HCT116 (cell line): ENCODE data around the gene DNAJC8. TPM values are rescaled to one million over a fixed set of nuclear protein-coding genes. Genes with fewer than 3 reads are reported as not detected.

Experiments
- ATAC-seq: fragments of 200-7000 bp; cut with Tn5 transposase; 2 replicates; pipeline ENCODE4 v1.9.1; 2020; ENCODE audit warnings: mild to moderate bottlenecking, moderate library complexity
- BruUV-seq: library from RNA; stranded (reverse); fragments of 400-500 nt; replicated peaks from 2 replicates; lab custom pipeline; 2021; lab: Mats Ljungman, UMichigan
- CTCF ChIA-PET: fragments of 300-600 bp; sonication (Branson Sonifier 250); formaldehyde crosslinking; loops from one replicate; lab custom pipeline; 2021; ENCODE audit warnings: antibody characterized with exemption; lab: Charles Lee
- POLR2A ChIA-PET: fragments of 300-600, 350-600 bp; sonication (Branson Sonifier 250); formaldehyde crosslinking; loops from one replicate; lab custom pipeline; 2021; ENCODE audit warnings: antibody characterized with exemption; lab: Charles Lee
- RAD21 ChIA-PET, 2 experiments: fragments of 300-600 bp; sonication (Branson Sonifier 250); formaldehyde crosslinking; loops; one replicate each; lab custom pipeline; 2023; ENCODE audit warnings: low total read pairs in 2 of 2; ENCODE audit not compliant: uncharacterized antibody in 2 of 2, unreplicated experiment in 2 of 2, low non-redundant PET in 1 of 2; lab: Charles Lee
- DNase-seq: peaks from one replicate; pipeline ENCODE4 v3.0.0-alpha.2; 2010; ENCODE audit warnings: low read depth, low spot score
- H2AFZ ChIP-seq: fragments of 200-600 bp; shearing (Covaris generic), sonication (generic); 2 replicates; pipeline ENCODE4 v1.6.1; 2017; ENCODE audit warnings: low read depth, mixed run types, mixed read lengths, antibody characterized with exemption, low read length; ENCODE audit not compliant: poor library complexity, severe bottlenecking
- H3K27ac ChIP-seq: 2 replicates; pipeline ENCODE4 v1.5.1; 2012; ENCODE audit warnings: low read depth, low read length
- H3K27me3 ChIP-seq: fragments of 200-600 bp; sonication (generic); 2 replicates; pipeline ENCODE4 v1.6.1; 2016; ENCODE audit warnings: mixed run types, low read length, mixed read lengths; ENCODE audit not compliant: insufficient read depth
- H3K36me3 ChIP-seq, 2 experiments: fragments of 200-500 bp in 1 of 2; fragments of 200-600 bp in 1 of 2; sonication (Bioruptor generic) in 1 of 2; sonication (generic) in 1 of 2; 2 replicates each; pipeline versions ENCODE4 v1.5.1 to v1.6.1; 2014 to 2016; ENCODE audit warnings: low read length in 2 of 2, inconsistent platforms in 1 of 2, mixed read lengths in 1 of 2, mixed run types in 1 of 2; ENCODE audit not compliant: insufficient read depth in 2 of 2, control insufficient read depth in 1 of 2
- H3K4me1 ChIP-seq, 2 experiments: fragments of 200-600 bp in 1 of 2; sonication (generic) in 1 of 2; 2 replicates each; pipeline versions ENCODE4 v1.5.1 to v1.6.1; 2012 to 2017; ENCODE audit warnings: low read length in 2 of 2, inconsistent platforms in 1 of 2, mild to moderate bottlenecking in 1 of 2, mixed read lengths in 1 of 2, mixed run types in 1 of 2, moderate library complexity in 1 of 2; ENCODE audit not compliant: insufficient read depth in 2 of 2, control insufficient read depth in 1 of 2
- H3K4me2 ChIP-seq: fragments of 200-600 bp; sonication (generic); 2 replicates; pipeline ENCODE4 v1.6.1; 2017; ENCODE audit warnings: mixed run types, low read length, mixed read lengths
- H3K4me3 ChIP-seq, 2 experiments: fragments of 200-600 bp in 1 of 2; sonication (generic) in 1 of 2; replicated peaks in 1 of 2; 2 replicates each; pipeline ENCODE4 v1.5.1; 2011 to 2016; ENCODE audit warnings: low read length in 2 of 2, control low read depth in 1 of 2, low read depth in 1 of 2, mild to moderate bottlenecking in 1 of 2, mixed read lengths in 1 of 2, mixed run types in 1 of 2
- H3K79me2 ChIP-seq: fragments of 200-600 bp; sonication (generic); 2 replicates; pipeline ENCODE4 v1.6.1; 2017; ENCODE audit warnings: mild to moderate bottlenecking, mixed run types, low read length, moderate library complexity, mixed read lengths; ENCODE audit not compliant: insufficient read depth
- H3K9ac ChIP-seq: fragments of 200-600 bp; sonication (generic); 2 replicates; pipeline ENCODE4 v1.6.1; 2016; ENCODE audit warnings: low read length, mixed read lengths
- H3K9me2 ChIP-seq: fragments of 200-600 bp; sonication (generic), shearing (Covaris generic); 2 replicates; pipeline ENCODE4 v1.6.1; 2017; ENCODE audit warnings: mixed run types, mild to moderate bottlenecking, moderate library complexity; ENCODE audit not compliant: insufficient read depth
- H3K9me3 ChIP-seq, 2 experiments: fragments of 200-500 bp in 1 of 2; fragments of 200-600 bp in 1 of 2; sonication (Bioruptor generic) in 1 of 2; sonication (generic) in 1 of 2; 2 replicates each; pipeline ENCODE4 v1.6.1; 2014 to 2017; ENCODE audit warnings: low read length in 2 of 2, mixed read lengths in 2 of 2, inconsistent platforms in 1 of 2, low read depth in 1 of 2, mild to moderate bottlenecking in 1 of 2, mixed run types in 1 of 2, moderate library complexity in 1 of 2; ENCODE audit not compliant: control insufficient read depth in 1 of 2, insufficient read depth in 1 of 2
- H4K20me1 ChIP-seq: fragments of 200-600 bp; sonication (generic), shearing (Covaris generic); 2 replicates; pipeline ENCODE4 v1.6.1; 2017; ENCODE audit warnings: mixed run types, mild to moderate bottlenecking, moderate library complexity; ENCODE audit not compliant: insufficient read depth
- CBX3 ChIP-seq: IDR thresholded peaks from 2 replicates; pipeline ENCODE4 v1.6.1; 2012; ENCODE audit warnings: low read depth
- EGR1 ChIP-seq: IDR thresholded peaks from 2 replicates; pipeline ENCODE4 v1.6.1; 2012; ENCODE audit warnings: low read depth
- EZH2 ChIP-seq: fragments of 200-600 bp; sonication (generic); IDR thresholded peaks from 2 replicates; pipeline ENCODE4 v1.6.1; 2017; ENCODE audit warnings: antibody characterized with exemption, mixed run types
- EZH2phosphoT487 ChIP-seq: fragments of 200-600 bp; IDR thresholded peaks from 2 replicates; pipeline ENCODE4 v1.6.1; 2018; ENCODE audit warnings: antibody characterized with exemption, borderline replicate concordance
- FOSL1 ChIP-seq: IDR thresholded peaks from 2 replicates; pipeline ENCODE4 v1.6.1; 2012; ENCODE audit warnings: low read depth
- JUND ChIP-seq: IDR thresholded peaks from 2 replicates; pipeline ENCODE4 v1.6.1; 2012
- POLR2AphosphoS5 ChIP-seq: IDR thresholded peaks from 2 replicates; pipeline ENCODE4 v1.6.1; 2011; ENCODE audit warnings: mild to moderate bottlenecking, low read depth, low read length, moderate library complexity
- RAD21 ChIP-seq: IDR thresholded peaks from 2 replicates; pipeline ENCODE4 v1.6.1; 2012; ENCODE audit warnings: low read depth, mild to moderate bottlenecking
- SIN3A ChIP-seq: IDR thresholded peaks from 2 replicates; pipeline ENCODE4 v1.6.1; 2012; ENCODE audit warnings: low read depth
- SP1 ChIP-seq: IDR thresholded peaks from 2 replicates; pipeline ENCODE4 v1.6.1; 2012; ENCODE audit warnings: low read depth
- SRF ChIP-seq: IDR thresholded peaks from 2 replicates; pipeline ENCODE4 v1.6.1; 2012; ENCODE audit warnings: low read depth
- YY1 ChIP-seq: IDR thresholded peaks from 2 replicates; pipeline ENCODE4 v1.6.1; 2011; ENCODE audit warnings: low read length, low read depth, moderate library complexity, mild to moderate bottlenecking; ENCODE audit not compliant: insufficient replicate concordance; ENCODE audit errors: extremely low read depth
- ZFX ChIP-seq: fragments of 450-650 bp; IDR thresholded peaks from 2 replicates; pipeline ENCODE4 v1.6.1; 2017
- ZNF274 ChIP-seq: fragments of 200-500 bp; sonication (Bioruptor generic); IDR thresholded peaks from 2 replicates; pipeline ENCODE4 v1.6.1; 2014; ENCODE audit warnings: mild to moderate bottlenecking, low read depth, low read length, inconsistent platforms
- intact Hi-C: fragments of 100-400 bp; cut with micrococcal nuclease; formaldehyde crosslinking; loops from 2 replicates; pipeline ENCODE4 v1.10.0; 2022
- total RNA-seq: library from RNA; stranded (reverse); gene quantifications from one replicate; pipeline ENCODE4 v1.2.1, GENCODE V29; 2021; ENCODE audit not compliant: unreplicated experiment
- TF ChIP-seq, protein P1 (sequence below): IDR thresholded peaks from 2 replicates; pipeline ENCODE4 v1.6.1; 2012
- TF ChIP-seq, protein P2 (sequence below): IDR thresholded peaks from 2 replicates; pipeline ENCODE4 v1.6.1; 2012
- TF ChIP-seq, protein P3 (sequence below): IDR thresholded peaks from 2 replicates; pipeline ENCODE4 v1.6.1; 2011; ENCODE audit warnings: mild to moderate bottlenecking, low read length, moderate library complexity; ENCODE audit not compliant: insufficient replicate concordance; ENCODE audit errors: extremely low read depth

The DNAJC8 gene
- total RNA-seq, 1 experiment from 2014 or later = 102 TPM

DNA sequence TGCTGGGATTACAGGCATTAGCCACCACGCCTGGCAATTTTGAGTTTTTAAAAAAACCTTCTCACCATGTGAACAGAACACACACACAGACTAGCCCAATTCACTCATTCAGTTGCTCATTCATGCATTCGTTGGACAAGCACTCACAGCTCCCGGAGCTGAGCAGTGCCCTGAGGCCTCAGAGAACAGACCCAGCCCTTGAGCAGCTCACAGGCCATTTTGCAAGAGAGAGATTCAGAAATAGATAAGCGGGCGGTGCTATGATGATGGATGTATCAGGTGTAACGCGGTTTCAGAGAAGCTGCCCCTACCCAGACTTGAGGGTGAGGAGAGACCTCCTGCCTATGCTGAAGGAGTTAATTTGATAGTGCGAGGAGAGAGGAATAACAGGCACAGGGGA, 74.9 kb downstream of the DNAJC8 start:
- H3K4me3 ChIP-seq = no peak overlapping the region
- DNase-seq (no peak), ATAC-seq (no peak)
- no peak overlapping the region for H2AFZ ChIP-seq
- H3K9me2 ChIP-seq = no peaks in the 10 kb centered on the region
- BruUV-seq = no TSS peak
- intact Hi-C loops = no loop called here
- H3K79me2 ChIP-seq = no peaks in the 10 kb centered on the region
- no peak overlapping the region for H3K27ac ChIP-seq
- no peaks in the 10 kb centered on the region for H4K20me1 ChIP-seq
- no peaks in the 10 kb centered on the region for H3K9me3 ChIP-seq
- H3K9ac ChIP-seq = no peak overlapping the region
- CTCF ChIA-PET = no interaction called here
- no peaks in the 10 kb centered on the region for H3K27me3 ChIP-seq
- H3K4me1 ChIP-seq = peaks cover 4 to 8% of the 10 kb centered on the region in 2 experiments
- RAD21 ChIA-PET = no interaction called here
- TF ChIP-seq ZNF274 = no peak
- TF ChIP-seq, protein P1, sequence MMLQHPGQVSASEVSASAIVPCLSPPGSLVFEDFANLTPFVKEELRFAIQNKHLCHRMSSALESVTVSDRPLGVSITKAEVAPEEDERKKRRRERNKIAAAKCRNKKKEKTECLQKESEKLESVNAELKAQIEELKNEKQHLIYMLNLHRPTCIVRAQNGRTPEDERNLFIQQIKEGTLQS = no peak
- H3K36me3 ChIP-seq = no peaks in the 10 kb centered on the region
- POLR2A ChIA-PET = interaction anchor here (0.6 kb wide), 1 partner anchor 292 kb away, joined by 4 read pairs; no protein-coding TSS in a partner anchor
- H3K4me2 ChIP-seq = no peak overlapping the region

DNA sequence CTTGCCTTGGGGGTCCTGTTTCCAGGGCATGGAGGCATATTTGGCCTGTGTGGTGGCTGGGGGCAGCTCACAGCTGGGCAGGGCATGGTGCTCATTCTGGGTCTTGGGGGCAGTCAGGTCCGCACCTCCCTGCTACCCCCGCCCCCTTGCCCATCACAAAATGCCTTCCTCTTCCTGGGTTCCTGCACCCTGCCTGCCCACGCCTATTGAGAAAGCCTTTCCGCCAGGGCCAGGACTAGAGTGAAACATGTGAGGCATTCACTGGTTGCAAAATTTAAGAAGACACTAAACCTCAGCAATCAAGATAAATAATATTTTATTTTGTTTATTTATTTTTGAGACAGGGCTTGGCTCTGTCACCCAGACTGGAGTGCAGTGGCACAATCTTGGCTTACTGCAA, 76.0 kb downstream of the DNAJC8 start:
- Histone ChIP-seq H3K4me3 (no peak overlapping the region), H3K27me3 (no peaks in the 10 kb centered on the region), H3K4me1 (peaks cover 4 to 9% of the 10 kb centered on the region in 2 experiments), H4K20me1 (no peaks in the 10 kb centered on the region), H3K9me3 (no peaks in the 10 kb centered on the region), H2AFZ (no peak overlapping the region), H3K36me3 (no peaks in the 10 kb centered on the region), H3K9ac (no peak overlapping the region), H3K27ac (no peak overlapping the region), H3K9me2 (no peaks in the 10 kb centered on the region), H3K79me2 (no peaks in the 10 kb centered on the region), H3K4me2 (no peak overlapping the region)
- no TSS peak for BruUV-seq
- POLR2A ChIA-PET = no interaction called here
- ATAC-seq = no peak
- intact Hi-C loops = no loop called here
- CTCF ChIA-PET = interaction anchor here (1.0 kb wide), 1 partner anchor 44 kb away, joined by 3 read pairs; no protein-coding TSS in a partner anchor
- RAD21 ChIA-PET = no interaction called here
- DNase-seq = no peak
- no peak for TF ChIP-seq YY1
- TF ChIP-seq, protein P2, sequence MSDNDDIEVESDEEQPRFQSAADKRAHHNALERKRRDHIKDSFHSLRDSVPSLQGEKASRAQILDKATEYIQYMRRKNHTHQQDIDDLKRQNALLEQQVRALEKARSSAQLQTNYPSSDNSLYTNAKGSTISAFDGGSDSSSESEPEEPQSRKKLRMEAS = no peak
- no peak for TF ChIP-seq POLR2AphosphoS5
- TF ChIP-seq JUND = no peak
- no peak for TF ChIP-seq RAD21
- no peak for TF ChIP-seq SIN3A
- no peak for TF ChIP-seq SRF
- TF ChIP-seq, protein P3, sequence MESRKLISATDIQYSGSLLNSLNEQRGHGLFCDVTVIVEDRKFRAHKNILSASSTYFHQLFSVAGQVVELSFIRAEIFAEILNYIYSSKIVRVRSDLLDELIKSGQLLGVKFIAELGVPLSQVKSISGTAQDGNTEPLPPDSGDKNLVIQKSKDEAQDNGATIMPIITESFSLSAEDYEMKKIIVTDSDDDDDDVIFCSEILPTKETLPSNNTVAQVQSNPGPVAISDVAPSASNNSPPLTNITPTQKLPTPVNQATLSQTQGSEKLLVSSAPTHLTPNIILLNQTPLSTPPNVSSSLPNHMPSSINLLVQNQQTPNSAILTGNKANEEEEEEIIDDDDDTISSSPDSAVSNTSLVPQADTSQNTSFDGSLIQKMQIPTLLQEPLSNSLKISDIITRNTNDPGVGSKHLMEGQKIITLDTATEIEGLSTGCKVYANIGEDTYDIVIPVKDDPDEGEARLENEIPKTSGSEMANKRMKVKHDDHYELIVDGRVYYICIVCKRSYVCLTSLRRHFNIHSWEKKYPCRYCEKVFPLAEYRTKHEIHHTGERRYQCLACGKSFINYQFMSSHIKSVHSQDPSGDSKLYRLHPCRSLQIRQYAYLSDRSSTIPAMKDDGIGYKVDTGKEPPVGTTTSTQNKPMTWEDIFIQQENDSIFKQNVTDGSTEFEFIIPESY = no peak
- TF ChIP-seq, protein P1 = no peak
- TF ChIP-seq ZFX = no peak
- TF ChIP-seq EZH2phosphoT487 = no peak
- no peak for TF ChIP-seq EGR1
- TF ChIP-seq CBX3 = no peak
- TF ChIP-seq FOSL1 = no peak
- TF ChIP-seq ZNF274 = no peak
- no peak for TF ChIP-seq SP1
- no peak for TF ChIP-seq EZH2
